SK-N-SH (cell line): ENCODE results near the gene GBX2. TPM values are rescaled to one million over a fixed set of nuclear protein-coding genes. Genes with fewer than 3 reads are reported as not detected.

Source experiments
- CTCF ChIA-PET: fragments of 300-600, 350-600 bp; formaldehyde crosslinking; extraction: SDS; loops from one replicate; lab custom pipeline; 2021; lab: Yijun Ruan, JAX
- POLR2A ChIA-PET: fragments of 350-600 bp; sonication (Branson Sonifier 250); formaldehyde crosslinking; extraction: SDS; loops from one replicate; lab custom pipeline; 2020; ENCODE audit warnings: antibody characterized with exemption, inconsistent platforms; lab: Yijun Ruan, JAX
- DNase-seq: peaks from one replicate; pipeline ENCODE4 v3.0.0; 2012
- H2AFZ ChIP-seq: fragments of 200-600 bp; sonication (generic); 2 replicates; pipeline ENCODE4 v1.8.1; 2016; ENCODE audit warnings: antibody characterized with exemption, mild to moderate bottlenecking, low read depth
- H3F3A ChIP-seq: fragments of 200-600 bp; sonication (generic); replicated peaks from 2 replicates; pipeline ENCODE3; 2016; ENCODE audit warnings: antibody characterized with exemption, mild to moderate bottlenecking; ENCODE audit not compliant: insufficient read depth
- H3K27ac ChIP-seq, 2 experiments: fragments of 200-500 bp in 1 of 2; fragments of 200-600 bp in 1 of 2; sonication (Bioruptor generic) in 1 of 2; sonication (generic), shearing (Covaris generic) in 1 of 2; 2 replicates each; pipeline versions ENCODE4 v1.5.1 to v1.6.1; 2014 to 2016; ENCODE audit warnings: low read depth in 2 of 2, inconsistent platforms in 1 of 2, low read length in 1 of 2, mild to moderate bottlenecking in 1 of 2, mixed read lengths in 1 of 2
- H3K27me3 ChIP-seq: fragments of 200-600 bp; sonication (generic), shearing (Covaris generic); 2 replicates; pipeline ENCODE4 v1.6.1; 2016; ENCODE audit warnings: mixed run types; ENCODE audit not compliant: insufficient read depth
- H3K36me3 ChIP-seq, 2 experiments: fragments of 200-500 bp in 1 of 2; fragments of 200-600 bp in 1 of 2; sonication (Bioruptor generic) in 1 of 2; sonication (generic) in 1 of 2; replicated peaks in 1 of 2; 2 replicates each; pipeline versions ENCODE3 to v1.5.1; 2014 to 2016; ENCODE audit warnings: low read length in 1 of 2, mild to moderate bottlenecking in 1 of 2; ENCODE audit not compliant: insufficient read depth in 2 of 2, control insufficient read depth in 1 of 2
- H3K4me1 ChIP-seq, 2 experiments: fragments of 200-500 bp in 1 of 2; fragments of 200-600 bp in 1 of 2; sonication (Bioruptor generic) in 1 of 2; sonication (generic), shearing (Covaris generic) in 1 of 2; 2 replicates each; pipeline versions ENCODE4 v1.5.1 to v1.6.1; 2014 to 2016; ENCODE audit warnings: low read depth in 1 of 2, low read length in 1 of 2, mixed run types in 1 of 2; ENCODE audit not compliant: insufficient read depth in 2 of 2, control insufficient read depth in 1 of 2
- H3K4me2 ChIP-seq: fragments of 200-600 bp; sonication (generic), shearing (Covaris generic); 2 replicates; pipeline ENCODE4 v1.6.1; 2017; ENCODE audit warnings: mixed run types
- H3K4me3 ChIP-seq, 2 experiments: fragments of 200-500 bp in 1 of 2; fragments of 200-600 bp in 1 of 2; sonication (Bioruptor generic) in 1 of 2; sonication (generic), shearing (Covaris generic) in 1 of 2; 2 replicates each; pipeline versions ENCODE4 v1.5.1 to v1.8.1; 2014 to 2016; ENCODE audit warnings: low read depth in 2 of 2, inconsistent platforms in 1 of 2, low read length in 1 of 2, mild to moderate bottlenecking in 1 of 2, mixed read lengths in 1 of 2, moderate library complexity in 1 of 2
- H3K79me2 ChIP-seq: fragments of 200-600 bp; sonication (generic); 2 replicates; pipeline ENCODE4 v1.8.1; 2017; ENCODE audit warnings: mild to moderate bottlenecking; ENCODE audit not compliant: insufficient read depth
- H3K9ac ChIP-seq: fragments of 200-600 bp; sonication (generic); 2 replicates; pipeline ENCODE4 v1.6.1; 2017; ENCODE audit warnings: mixed run types
- H3K9me2 ChIP-seq: fragments of 200-600 bp; sonication (generic); 2 replicates; pipeline ENCODE4 v1.6.1; 2017; ENCODE audit warnings: mixed run types
- H3K9me3 ChIP-seq: fragments of 200-600 bp; sonication (generic); 2 replicates; pipeline ENCODE4 v1.6.1; 2017; ENCODE audit warnings: mixed run types, mild to moderate bottlenecking, moderate library complexity
- H4K20me1 ChIP-seq: fragments of 200-600 bp; sonication (generic); 2 replicates; pipeline ENCODE4 v1.6.1; 2017; ENCODE audit warnings: mild to moderate bottlenecking, mixed run types; ENCODE audit not compliant: insufficient read depth
- CHD2 ChIP-seq: fragments of 150-350 bp; IDR thresholded peaks from 2 replicates; pipeline ENCODE4 v1.6.1; 2018; ENCODE audit warnings: low read length; ENCODE audit not compliant: partially characterized antibody
- ELF1 ChIP-seq: IDR thresholded peaks from 2 replicates; pipeline ENCODE4 v1.4.0; 2012
- EZH2phosphoT487 ChIP-seq: fragments of 200-600 bp; sonication (generic); IDR thresholded peaks from 2 replicates; pipeline ENCODE4 v1.6.1; 2017; ENCODE audit warnings: low read depth, mixed run types, mild to moderate bottlenecking, antibody characterized with exemption, moderate library complexity, borderline replicate concordance
- GATA2 ChIP-seq: sonication (generic); formaldehyde crosslinking; IDR thresholded peaks from 2 replicates; pipeline ENCODE4 v1.5.0; 2020; ENCODE audit warnings: mild to moderate bottlenecking, missing genetic modification reagents
- IRF3 ChIP-seq: fragments of 150-350 bp; IDR thresholded peaks from 2 replicates; pipeline ENCODE4 v1.6.1; 2016; ENCODE audit warnings: mild to moderate bottlenecking, low read depth, low read length
- JUND ChIP-seq: IDR thresholded peaks from 2 replicates; pipeline ENCODE4 v1.4.0; 2012
- MEF2A ChIP-seq: IDR thresholded peaks from 2 replicates; pipeline ENCODE4 v1.4.0; 2012; ENCODE audit warnings: low read depth, borderline replicate concordance
- NFIC ChIP-seq: IDR thresholded peaks from 2 replicates; pipeline ENCODE4 v1.4.0; 2012; ENCODE audit warnings: borderline replicate concordance
- POLR2AphosphoS5 ChIP-seq: IDR thresholded peaks from 2 replicates; pipeline ENCODE4 v1.6.1; 2012; ENCODE audit warnings: low read depth, low read length
- RAD21 ChIP-seq: IDR thresholded peaks from 2 replicates; pipeline ENCODE4 v1.6.1; 2012; ENCODE audit warnings: mild to moderate bottlenecking, low read length
- RCOR1 ChIP-seq: fragments of 150-350 bp; IDR thresholded peaks from 2 replicates; pipeline ENCODE4 v1.6.1; 2017; ENCODE audit warnings: antibody characterized with exemption, low read length
- RFX5 ChIP-seq: IDR thresholded peaks from 2 replicates; pipeline ENCODE4 v1.6.1; 2012; ENCODE audit warnings: mild to moderate bottlenecking, improper control_type of control experiment, low read length
- RXRA ChIP-seq: IDR thresholded peaks from 2 replicates; pipeline ENCODE4 v1.4.0; 2012; ENCODE audit warnings: low read depth, mild to moderate bottlenecking, borderline replicate concordance
- SIN3A ChIP-seq: IDR thresholded peaks from 2 replicates; pipeline ENCODE4 v1.6.1; 2012; ENCODE audit warnings: low read depth, mild to moderate bottlenecking, low read length, moderate library complexity, borderline replicate concordance
- SMC3 ChIP-seq: IDR thresholded peaks from 2 replicates; pipeline ENCODE4 v1.6.1; 2012; ENCODE audit warnings: low read depth, low read length, improper control_type of control experiment
- TAF1 ChIP-seq: IDR thresholded peaks from 2 replicates; pipeline ENCODE4 v1.6.1; 2012; ENCODE audit warnings: low read depth, mild to moderate bottlenecking, low read length, moderate library complexity, borderline replicate concordance
- ZBTB33 ChIP-seq: IDR thresholded peaks from 2 replicates; pipeline ENCODE4 v1.4.0; 2012; ENCODE audit warnings: low read depth, borderline replicate concordance
- WGBS: methylation state at CpG from one replicate; pipeline ENCODE4 v1.1.6; 2017; ENCODE audit warnings: low lambda C conversion rate; 5-methylcytosine and 5-hydroxymethylcytosine counted together
- polyA plus RNA-seq, 3 experiments: library from polyadenylated mRNA; depleted of rRNA; stranded (reverse); fragments of >200 nt; gene quantifications; 2 replicates each; pipeline ENCODE4 v1.2.3, GENCODE V29; 2012
- TF ChIP-seq, protein P1 (sequence below): IDR thresholded peaks from 2 replicates; pipeline ENCODE4 v1.4.0; 2012; ENCODE audit warnings: low read depth, borderline replicate concordance
- TF ChIP-seq, protein P2 (sequence below): fragments of 150-350 bp; IDR thresholded peaks from 2 replicates; pipeline ENCODE4 v1.6.1; 2017; ENCODE audit warnings: antibody characterized with exemption, low read length, low read depth, borderline replicate concordance

GBX2 gene
- polyA plus RNA-seq, 1 of the 3 experiments (the other 2 are of a cell fraction): 0.16 TPM

DNA sequence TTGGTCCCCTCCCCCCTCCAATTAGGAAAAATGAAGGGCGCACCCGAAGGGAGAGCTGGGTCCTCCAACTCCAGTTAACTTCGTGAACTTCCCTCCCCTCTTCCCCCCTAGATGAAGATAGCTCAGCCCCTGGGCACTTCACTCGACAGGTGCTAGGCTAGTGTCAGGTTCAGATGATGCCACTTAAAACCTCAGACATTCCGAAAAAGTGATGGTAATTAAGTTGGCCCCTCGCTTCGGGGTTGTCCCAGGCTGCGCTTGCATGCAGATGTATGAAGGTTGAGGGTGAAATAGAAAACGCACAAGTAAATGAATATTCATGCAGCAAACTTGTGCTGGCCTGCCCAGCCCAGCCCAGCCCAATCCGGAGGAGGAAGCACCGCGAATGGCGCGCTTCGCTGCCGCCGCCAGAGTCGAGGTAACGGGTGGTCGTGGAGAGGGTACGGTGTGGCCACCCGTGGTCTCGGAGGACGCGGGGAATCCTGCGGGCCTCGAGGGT is 3.0 kb upstream of the GBX2 start:
- WGBS: 18% methylated on average over 13 of the region's 27 CpGs
- ChIA-PET CTCF (interaction anchor here (0.6 to 15.0 kb wide), 7 partner anchors 10 to 405 kb away, joined by 4 to 248 read pairs (median 6); no protein-coding TSS in a partner anchor), POLR2A (no interaction called here)
- Histone ChIP-seq H3K27me3 (peaks cover 84% of the 10 kb centered on the region), H3K36me3 (no peaks in the 10 kb centered on the region), H3K9ac (no peak overlapping the region), H3K4me3 (no peak overlapping the region), H3K4me1 (peaks cover 0 to 5% of the 10 kb centered on the region in 2 experiments; a peak in 2 of 4 replicates), H3K79me2 (no peaks in the 10 kb centered on the region), H4K20me1 (no peaks in the 10 kb centered on the region), H2AFZ (no peak overlapping the region), H3K4me2 (no peak overlapping the region), H3K27ac (no peak overlapping the region), H3F3A (peaks cover 11% of the 10 kb centered on the region), H3K9me3 (no peaks in the 10 kb centered on the region), H3K9me2 (no peaks in the 10 kb centered on the region)
- peak; percentile 19 for DNase-seq
- TF ChIP-seq MEF2A (no peak), ELF1 (no peak), TAF1 (no peak), EZH2phosphoT487 (peak; percentile 31)

DNA sequence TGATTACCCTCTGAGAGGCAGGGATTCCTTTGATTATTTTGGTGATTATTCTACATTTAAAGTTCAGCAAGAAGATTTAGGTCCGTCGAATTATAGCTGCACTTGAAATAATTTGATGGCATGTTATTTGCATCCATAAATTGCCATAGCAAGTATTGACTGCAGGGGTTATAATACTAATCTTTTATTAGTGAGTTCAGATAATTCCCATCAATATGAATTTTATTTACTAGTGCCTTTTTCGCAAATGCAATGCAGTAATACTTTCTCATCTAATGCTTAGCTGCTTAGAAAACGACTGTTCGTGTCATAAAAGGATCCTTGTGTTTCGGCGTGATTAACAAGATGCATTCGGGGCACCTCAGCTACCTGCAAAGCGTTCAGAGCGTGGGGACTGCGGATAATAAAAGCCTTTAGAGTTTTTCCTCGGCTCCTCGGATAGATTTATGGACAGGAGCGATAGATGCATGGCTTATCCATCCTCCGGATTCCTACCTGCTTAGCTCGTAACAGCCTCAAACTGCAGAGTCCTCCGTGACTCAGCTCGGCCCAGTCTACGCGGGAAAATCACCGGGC is 2.5 kb upstream of the GBX2 start:
- no peaks in the 10 kb centered on the region for H3K9me3 ChIP-seq
- peaks cover 0 to 5% of the 10 kb centered on the region in 2 experiments; a peak in 2 of 4 replicates for H3K4me1 ChIP-seq
- H3K79me2 ChIP-seq: no peaks in the 10 kb centered on the region
- H4K20me1 ChIP-seq: no peaks in the 10 kb centered on the region
- H3K27ac ChIP-seq: no peak overlapping the region
- no peaks in the 10 kb centered on the region for H3K9me2 ChIP-seq
- ChIA-PET CTCF (interaction anchor here (1.1 to 15.0 kb wide), 6 partner anchors 10 to 405 kb away, joined by 4 to 248 read pairs (median 24); no protein-coding TSS in a partner anchor), POLR2A (no interaction called here)
- H3K4me3 ChIP-seq: no peak overlapping the region
- H2AFZ ChIP-seq: no peak overlapping the region
- 48% methylated on average over 14 of the region's 21 CpGs for WGBS
- H3K9ac ChIP-seq: no peak overlapping the region
- DNase-seq: peak; percentile 22
- peaks cover 6% of the 10 kb centered on the region for H3F3A ChIP-seq
- no peaks in the 10 kb centered on the region for H3K36me3 ChIP-seq
- no peak overlapping the region for H3K4me2 ChIP-seq
- H3K27me3 ChIP-seq: peaks cover 90% of the 10 kb centered on the region
- no peak for TF ChIP-seq ELF1
- TF ChIP-seq RAD21: no peak
- TF ChIP-seq, protein P1, sequence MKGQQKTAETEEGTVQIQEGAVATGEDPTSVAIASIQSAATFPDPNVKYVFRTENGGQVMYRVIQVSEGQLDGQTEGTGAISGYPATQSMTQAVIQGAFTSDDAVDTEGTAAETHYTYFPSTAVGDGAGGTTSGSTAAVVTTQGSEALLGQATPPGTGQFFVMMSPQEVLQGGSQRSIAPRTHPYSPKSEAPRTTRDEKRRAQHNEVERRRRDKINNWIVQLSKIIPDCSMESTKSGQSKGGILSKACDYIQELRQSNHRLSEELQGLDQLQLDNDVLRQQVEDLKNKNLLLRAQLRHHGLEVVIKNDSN: no peak
- TF ChIP-seq, protein P2, sequence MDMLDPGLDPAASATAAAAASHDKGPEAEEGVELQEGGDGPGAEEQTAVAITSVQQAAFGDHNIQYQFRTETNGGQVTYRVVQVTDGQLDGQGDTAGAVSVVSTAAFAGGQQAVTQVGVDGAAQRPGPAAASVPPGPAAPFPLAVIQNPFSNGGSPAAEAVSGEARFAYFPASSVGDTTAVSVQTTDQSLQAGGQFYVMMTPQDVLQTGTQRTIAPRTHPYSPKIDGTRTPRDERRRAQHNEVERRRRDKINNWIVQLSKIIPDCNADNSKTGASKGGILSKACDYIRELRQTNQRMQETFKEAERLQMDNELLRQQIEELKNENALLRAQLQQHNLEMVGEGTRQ: no peak
- no peak for TF ChIP-seq NFIC
- TF ChIP-seq SMC3: no peak
- TF ChIP-seq IRF3: no peak
- TF ChIP-seq RFX5: no peak
- TF ChIP-seq EZH2phosphoT487: no peak
- no peak for TF ChIP-seq POLR2AphosphoS5
- TF ChIP-seq SIN3A: no peak
- TF ChIP-seq CHD2: no peak
- no peak for TF ChIP-seq GATA2 (CRISPR knock-in tag)
- no peak for TF ChIP-seq RXRA
- no peak for TF ChIP-seq JUND
- no peak for TF ChIP-seq RCOR1
- TF ChIP-seq ZBTB33: no peak
